ENCODE data around the gene TRPC4. TPM values are rescaled to one million over a fixed set of nuclear protein-coding genes. Genes with fewer than 3 reads are reported as not detected.

TRPC4 gene
- 0.10 and 0.26 TPM in 2 replicates for total RNA-seq (2014; rRNA removed; shearing (Covaris generic))
- 0.09 TPM in 2 replicates for polyA plus RNA-seq (2015; cell fraction: cytosol; rRNA removed)
- polyA plus RNA-seq (2015; cell fraction: nucleus; rRNA removed), result 0.02 and 0.24 TPM in 2 replicates

DNA sequence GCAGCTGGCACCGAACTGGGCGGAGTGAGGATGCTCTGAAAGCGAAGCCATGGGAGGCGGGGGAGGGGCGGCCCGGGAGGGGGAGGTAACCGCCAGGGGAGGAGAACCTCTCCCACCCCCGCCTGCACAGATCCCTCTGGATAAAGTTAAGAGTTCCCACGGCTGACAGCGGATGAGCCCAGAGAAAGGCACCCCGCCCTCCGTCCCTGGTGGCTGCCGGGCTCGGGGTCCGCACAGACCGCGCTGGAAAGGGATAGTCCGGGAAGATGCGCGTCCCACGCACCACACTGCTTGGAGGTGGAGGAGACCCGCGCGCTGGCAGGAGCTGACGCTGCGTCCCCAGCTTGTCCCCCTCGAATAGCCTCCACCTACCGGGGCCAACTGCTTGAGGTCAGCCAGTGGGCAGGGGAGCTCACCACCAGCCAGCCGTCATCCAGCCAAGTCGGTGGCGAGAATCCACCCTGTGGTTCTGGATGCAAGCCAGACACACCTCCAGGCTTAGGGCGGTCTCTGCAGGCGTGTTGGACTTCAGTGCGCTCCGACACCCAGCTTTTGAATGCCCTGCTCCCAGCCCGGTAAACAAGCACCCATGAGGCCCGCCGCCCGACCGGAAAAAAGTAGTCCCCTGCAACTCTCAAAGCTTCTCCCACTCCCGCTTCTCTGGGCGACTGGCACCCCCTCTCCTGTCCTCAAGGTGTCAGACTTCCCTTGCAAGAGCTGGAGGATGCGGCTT lies at the start of gene TRPC4:
Gene TRPC4, minus strand, starts transcription at position 17 of the 733 bp plus-strand sequence. CDS start 86,439 bp downstream, outside the sequence.
- peak; percentile 62 for DNase-seq (ENCODE audit: low read depth)

DNA sequence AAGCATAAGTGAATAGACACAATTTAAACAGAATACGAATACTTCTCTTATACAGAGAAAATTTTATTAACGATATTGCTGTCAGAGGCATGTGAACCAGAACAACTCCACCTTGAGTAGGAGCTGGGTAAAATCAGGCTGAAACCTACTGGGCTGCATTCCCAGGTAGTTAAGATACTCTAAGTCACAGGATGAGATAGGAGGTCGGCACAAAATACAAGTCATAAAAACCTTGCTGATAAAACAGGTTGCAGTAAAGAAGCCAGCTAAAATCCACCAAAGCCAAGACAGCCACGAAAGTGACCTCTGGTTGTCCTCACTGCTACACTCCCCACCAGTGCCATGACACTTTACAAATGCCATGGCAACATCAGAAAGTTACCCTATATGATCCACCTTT lies 49.2 kb upstream of the TRPC4 start:
- DNase-seq (ENCODE audit: low read depth), result no peak

DNA sequence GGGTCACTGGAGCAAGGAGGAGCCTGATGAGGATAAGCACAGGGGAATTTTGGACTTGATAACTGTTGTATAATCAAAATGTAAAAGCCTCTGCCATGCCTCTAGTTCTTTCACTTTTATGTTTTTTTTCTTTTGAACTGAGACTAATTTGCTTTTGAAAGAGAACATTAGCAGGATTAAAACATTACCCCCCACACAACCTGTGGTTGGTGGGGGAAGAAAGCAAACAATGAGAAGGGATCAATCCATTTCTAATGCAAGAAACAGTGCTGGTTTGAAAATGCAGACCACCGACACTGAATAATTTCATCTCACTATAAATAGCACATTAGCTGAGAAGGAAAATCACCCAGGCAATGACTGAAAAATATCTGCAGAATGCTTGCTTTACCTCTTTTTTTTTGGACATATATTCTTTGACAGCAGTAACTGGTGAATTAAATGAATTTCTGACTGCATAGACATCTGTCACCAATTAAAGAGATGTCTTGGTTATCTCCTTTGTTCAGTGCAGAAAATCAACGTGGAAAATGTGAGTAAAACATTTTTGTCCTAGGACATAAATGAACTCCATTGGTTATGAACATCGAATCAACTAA lies 48.6 kb upstream of the TRPC4 start:
- no peak for DNase-seq (ENCODE audit: low read depth)

DNA sequence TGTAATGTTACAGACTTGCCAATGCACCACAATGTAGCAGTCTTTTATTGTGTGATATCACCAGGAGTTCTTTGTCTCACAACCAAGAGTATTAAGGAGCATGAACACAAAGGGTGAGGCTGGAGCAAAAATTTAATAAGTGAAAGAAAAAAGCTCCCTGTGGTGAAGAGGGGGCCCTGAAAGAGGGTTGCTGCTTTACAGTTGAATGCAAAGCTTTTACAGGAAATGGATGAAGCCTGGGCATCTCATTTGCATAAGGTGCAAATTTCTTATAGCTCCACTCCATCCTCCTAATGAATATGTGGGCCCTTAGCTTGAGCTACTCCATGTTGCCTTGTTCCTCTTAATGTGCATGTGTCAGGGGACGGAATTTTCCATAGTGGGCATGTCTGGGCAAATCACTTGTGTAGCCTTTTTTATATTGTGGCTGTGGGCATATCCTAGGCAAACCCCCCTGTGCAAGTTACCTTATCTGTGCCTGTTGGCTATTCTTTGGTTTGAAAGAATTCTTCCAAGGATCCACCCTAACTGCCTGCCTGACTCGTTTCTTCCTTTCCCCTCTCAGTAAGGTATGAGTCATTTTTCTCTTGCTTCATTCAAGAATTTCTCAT lies 45.3 kb upstream of the TRPC4 start:
- peak; percentile 66 for DNase-seq (ENCODE audit: low read depth)

DNA sequence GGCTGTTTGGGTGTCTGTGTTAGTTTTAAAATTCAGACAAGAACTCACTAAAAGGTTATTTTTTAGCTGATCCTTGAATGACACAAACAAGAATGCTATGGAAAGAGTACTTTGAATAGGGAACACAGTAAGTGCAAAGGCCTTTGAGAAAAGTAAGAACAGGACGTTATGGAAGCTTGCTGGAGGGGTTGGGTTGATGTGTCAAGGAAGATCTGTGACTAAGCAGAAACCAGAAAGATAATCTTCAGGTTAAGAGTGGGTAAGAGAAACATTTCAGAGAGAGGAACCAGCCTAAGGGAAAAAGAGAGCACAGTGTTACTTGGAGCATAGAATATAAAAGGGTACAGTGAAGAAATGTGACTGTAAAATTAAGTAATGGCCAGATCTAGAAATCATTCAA lies 41.2 kb upstream of the TRPC4 start:
- DNase-seq (ENCODE audit: low read depth), result no peak

DNA sequence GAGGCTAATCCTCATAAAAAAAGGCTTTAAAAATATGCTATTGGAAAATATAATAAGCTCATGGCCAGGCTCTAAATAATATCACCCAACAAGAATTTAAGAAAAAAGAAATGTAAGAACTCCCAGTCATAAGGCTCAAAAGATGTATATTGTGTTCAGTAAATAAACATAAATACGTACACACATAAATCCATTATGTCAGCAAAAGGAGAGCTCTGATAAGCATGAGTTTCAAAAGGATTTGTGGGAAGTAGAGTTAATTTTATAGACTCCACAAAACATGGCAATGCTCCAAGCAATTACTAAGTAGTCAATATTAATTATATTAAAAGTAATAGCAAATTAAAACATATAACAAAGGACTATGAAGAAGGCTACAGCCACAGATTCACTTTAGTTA lies 37.3 kb upstream of the TRPC4 start:
- no peak for DNase-seq (ENCODE audit: low read depth)

DNA sequence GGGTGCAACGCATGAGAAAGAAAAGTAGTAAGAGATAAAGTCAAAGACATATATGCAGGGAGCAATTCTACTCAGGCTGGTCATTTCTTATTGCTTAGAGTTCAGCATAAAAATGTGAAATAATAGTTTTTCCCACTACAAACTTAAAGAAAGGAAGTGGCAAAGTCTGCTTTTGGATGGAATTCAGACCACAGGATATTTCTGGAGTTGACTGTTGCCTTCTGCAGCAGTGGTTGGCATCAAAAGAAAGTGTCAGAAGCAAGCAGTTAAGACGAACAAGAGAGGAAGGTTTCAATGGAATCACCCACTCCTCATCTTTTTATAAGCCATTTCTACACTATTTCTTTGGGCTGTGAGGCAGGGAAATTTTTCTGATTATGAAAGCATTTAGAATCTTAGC lies 36.2 kb upstream of the TRPC4 start:
- DNase-seq (ENCODE audit: low read depth), result peak; percentile 59

DNA sequence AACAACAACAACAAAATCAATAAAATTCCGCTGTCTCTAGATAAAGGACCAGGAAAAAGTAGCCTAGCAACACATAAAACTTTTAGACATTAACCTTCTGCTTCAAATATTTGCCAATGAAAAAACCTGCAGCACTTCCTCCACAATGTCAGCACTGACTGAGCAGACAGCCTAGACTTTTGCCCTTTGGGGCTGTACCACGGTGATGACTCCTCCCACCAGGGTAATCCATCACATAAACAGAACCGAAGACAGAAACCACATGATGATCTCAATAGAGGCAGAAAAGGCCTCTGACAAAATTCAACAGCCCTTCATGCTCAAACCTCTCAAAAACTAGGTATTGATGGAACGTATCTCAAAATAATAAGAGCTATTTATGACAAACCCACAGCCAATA lies 30.2 kb upstream of the TRPC4 start:
- no peak for DNase-seq (ENCODE audit: low read depth)

DNA sequence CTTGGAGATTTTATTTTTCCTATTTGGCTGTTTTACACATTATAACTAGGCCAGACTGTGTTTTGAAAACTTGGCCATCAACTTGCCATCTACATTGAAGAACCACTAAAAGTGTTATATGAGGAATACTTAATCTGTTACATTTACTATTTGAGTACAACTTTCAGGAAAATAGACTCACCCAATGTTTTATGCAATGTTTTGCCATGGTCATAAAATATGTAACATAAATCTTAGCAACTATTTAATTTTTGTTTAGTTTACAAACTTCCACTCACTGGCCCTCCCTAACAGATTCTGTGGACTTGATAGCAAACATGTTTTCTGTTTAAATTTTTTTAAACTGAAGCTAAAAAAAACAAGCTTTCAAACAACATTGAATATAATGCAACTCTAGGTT lies 23.7 kb upstream of the TRPC4 start:
- no peak for DNase-seq (ENCODE audit: low read depth)

DNA sequence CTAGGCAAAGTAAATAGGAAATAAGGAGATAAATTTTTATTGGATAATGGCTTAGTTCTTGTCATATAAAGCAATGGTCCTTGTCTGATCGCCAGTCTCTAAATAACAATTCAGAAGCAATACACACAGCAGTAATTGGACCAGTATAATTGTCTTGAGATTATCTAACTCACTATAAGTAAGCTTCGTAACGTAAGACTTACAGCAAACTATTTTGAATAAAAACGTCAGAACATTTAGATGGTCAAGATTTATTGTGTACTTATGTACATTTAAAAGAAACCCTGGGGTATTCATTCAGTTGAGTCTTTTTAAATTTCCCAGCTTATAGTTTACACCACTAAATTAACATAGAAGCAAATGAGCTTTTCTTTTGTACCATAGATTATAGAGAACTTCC lies 20.2 kb upstream of the TRPC4 start:
- no peak for DNase-seq (ENCODE audit: low read depth)

DNA sequence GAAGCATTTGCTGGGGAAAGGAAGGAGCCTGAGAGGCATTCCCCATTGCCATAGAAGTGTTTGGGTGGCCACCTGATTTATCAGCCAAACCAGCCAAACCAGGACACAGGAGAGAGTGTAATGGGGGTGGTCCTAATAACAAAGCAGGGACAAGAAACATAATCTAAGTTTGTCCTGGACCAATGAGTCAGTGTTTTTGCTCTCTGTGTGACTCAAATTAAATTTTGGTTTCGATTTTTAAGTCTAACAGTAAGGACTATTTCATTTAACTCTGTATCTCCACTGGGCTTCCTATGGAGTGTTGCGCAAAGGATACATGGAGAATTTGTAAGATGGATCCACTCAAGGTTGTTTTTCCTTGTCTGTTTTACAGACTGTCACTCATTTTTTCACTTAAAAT lies 19.5 kb upstream of the TRPC4 start:
- DNase-seq (ENCODE audit: low read depth), result peak; percentile 48

DNA sequence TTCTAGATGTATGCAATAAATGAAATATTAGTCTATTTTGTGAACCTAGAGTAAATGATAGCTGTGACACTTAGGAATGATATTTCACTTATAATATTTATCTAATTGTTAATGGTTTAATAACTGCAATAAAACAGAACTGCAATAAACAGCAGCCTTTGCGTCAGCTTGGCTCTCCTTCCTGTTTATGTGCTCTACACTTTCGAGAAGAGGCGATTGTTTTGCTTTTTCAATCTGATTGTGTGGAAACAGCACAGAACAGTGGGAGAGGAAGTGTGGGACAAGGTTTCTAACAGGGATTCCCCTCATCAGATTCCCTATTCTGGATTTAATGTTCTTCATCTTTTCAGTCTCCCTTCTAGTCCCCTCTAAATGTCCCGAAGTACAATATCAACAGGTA lies 17.3 kb upstream of the TRPC4 start:
- no peak for DNase-seq (ENCODE audit: low read depth)

DNA sequence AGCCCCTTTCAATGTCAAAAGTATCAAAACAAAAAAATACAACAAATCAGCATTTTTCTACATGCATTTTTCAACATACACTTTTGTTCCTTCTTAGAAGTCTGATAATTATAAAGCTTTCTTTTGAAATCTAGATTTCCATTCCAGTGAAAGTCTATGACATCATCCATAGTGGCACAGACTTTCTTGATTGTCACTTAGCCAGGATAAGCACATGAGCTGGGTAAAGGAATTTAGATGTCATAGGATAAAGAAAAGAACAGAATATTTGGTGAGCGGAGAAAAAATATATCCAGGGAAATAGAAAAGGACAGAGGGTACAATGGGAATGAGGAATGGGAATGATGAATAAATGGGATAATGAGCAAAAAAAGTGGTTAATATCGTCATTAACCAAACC lies 15.1 kb upstream of the TRPC4 start:
- DNase-seq (ENCODE audit: low read depth), result no peak

DNA sequence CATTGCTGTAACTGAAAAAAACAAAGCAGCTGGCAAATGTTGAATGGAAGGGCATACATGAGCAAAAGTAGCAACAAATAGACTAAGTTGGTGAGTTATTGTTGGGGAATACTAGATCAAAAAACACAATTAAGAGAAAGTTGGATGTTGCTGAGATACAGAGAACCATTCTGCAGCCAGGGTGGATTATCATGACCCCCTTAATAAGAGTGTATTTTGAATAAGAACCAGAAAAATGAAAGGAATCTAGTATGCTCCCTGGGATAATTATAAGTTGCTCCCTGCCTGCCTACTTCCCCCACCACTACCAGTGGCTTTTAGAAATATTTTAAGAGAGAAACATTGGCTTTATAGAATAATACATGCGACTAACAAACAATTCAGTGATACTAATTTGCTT lies 14.5 kb upstream of the TRPC4 start:
- no peak for DNase-seq (ENCODE audit: low read depth)

DNA sequence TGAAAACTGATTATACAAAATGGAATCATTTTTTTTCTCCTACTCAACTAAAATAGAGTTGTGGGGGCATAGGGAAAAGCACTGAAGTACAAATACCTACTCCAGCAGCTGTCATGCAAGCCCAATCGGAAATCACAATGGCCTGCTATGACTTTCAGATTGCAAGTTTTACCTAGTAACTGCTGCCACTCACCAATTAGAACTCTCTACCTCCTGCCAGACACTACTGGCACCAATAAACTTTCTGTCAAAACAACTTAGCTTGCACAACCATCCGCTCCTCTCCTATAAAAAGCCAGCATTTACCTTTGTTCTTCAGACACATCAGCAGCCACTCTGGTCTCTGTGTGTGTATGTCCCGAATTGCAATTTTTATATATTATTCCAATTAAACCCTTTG lies 9.3 kb upstream of the TRPC4 start:
- DNase-seq (ENCODE audit: low read depth), result no peak

DNA sequence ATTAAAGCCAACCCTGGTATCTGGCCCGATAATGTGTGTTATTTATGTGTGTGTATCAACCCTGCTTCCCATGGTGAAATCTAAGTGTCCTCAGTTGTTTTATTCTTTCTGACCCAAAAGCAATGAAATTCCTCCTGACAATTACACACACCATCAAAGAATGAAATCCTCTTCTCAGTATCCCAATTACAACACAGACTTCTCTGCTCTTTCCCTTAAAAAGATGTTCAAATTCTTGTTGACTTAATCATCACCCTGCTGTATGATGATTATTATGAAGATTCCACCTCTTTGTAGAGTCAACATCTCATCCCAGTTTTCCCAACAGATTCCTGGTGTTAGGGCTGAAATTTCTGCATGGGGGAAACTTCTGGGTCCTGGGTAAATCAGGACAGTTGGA lies 8.9 kb upstream of the TRPC4 start:
- DNase-seq (ENCODE audit: low read depth), result peak; percentile 22

DNA sequence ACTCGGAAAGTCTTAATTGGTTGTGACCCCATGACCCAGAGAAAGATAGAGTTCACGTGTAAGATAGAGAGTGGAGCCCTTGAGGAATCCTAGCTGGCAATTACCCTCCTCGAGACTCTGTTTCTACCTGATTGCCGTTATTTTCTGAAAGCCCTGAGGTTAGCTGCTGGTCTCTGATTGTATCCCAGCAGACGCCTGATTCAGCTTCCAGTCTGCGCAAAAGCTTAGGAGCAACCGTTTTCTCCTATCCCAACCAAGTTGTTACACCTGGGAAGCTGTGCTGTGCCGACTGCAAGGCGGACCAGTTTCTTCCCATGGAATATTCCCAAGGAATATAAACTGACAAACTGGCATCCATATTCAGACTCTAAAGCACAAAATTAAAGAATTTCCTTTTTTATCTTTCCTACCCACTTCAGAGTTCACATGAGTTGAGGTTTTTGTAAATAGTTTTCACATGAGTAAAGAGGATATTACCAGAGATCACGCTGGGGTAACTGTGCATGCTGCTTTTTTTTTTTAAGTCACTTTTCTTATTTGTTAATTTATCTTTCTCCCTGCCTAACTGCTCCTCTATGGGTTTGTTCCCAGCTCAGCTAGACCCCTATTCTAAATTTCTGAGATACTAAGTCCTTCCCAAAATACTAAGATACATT lies 1.5 kb upstream of the TRPC4 start:
- peak; percentile 74 for DNase-seq (ENCODE audit: low read depth)

DNA sequence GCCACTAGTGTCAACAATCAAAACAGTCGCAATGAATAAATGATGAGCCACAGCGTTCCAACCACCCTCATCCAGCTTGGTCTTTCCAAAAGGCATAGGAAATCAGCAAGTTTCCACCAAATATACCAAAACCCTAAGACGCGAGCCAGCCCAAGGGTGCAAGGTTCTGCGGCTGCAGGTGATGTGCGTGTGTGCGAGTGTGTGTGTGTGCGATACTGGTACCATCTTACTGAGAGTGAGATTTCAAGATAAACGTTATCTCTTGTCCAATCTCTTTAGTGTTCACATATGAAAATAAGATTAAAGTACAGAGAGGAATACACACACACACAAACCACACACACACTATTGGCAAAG lies 895 bp upstream of the TRPC4 start:
- no peak for DNase-seq (ENCODE audit: low read depth)

DNA sequence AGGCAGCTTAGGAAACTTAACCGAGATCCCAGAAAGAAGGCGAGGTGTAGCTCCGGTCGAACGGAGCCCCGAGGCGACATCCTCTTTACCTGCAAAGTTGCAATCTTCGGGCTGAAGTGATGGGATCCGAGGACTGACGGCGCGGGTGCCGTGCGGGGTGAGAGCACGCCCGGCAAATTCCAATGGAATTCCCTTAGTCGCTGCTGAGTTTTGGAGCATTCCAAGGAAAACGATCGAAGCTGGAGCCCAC lies 141 bp downstream of the TRPC4 start:
- no peak for DNase-seq (ENCODE audit: low read depth)

DNA sequence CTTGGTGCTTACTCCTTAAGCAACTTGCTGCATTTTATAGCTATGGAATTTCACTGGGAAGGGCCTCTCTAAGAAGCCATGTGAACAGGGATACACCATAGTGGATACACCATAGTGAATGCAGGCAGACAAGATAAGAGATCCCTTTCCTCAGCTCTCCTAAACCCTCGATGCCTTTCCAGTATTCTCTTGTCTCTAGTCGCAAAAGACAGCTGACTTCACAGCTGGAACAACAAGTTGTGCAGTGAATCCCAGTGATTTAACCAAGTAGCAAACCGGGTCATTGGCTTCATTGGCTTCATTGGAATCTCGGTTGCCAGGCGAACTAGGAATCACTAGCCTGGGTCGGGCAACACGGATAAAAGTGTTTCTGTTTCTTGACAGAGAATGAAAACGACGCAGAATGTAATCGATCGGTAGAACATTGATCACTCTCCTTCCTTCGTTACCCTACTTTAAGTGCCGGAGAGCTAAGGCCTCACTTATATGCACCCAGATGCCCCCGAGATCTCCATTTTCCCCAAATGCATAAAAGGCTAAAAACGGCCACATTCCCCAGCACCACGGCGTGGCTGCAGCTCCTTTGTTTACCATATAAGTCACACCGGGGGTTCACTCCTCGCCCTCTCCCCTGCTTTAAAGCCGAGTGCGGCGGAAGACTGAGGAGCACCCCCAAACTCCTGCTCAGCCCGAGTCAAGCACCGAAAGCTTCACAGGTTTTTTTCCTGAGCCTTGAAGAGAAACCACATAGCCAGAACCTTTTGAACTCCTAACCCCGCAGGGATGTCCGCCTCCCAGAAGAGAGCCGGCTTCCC lies 674 bp downstream of the TRPC4 start:
- no peak for DNase-seq (ENCODE audit: low read depth)

DNA sequence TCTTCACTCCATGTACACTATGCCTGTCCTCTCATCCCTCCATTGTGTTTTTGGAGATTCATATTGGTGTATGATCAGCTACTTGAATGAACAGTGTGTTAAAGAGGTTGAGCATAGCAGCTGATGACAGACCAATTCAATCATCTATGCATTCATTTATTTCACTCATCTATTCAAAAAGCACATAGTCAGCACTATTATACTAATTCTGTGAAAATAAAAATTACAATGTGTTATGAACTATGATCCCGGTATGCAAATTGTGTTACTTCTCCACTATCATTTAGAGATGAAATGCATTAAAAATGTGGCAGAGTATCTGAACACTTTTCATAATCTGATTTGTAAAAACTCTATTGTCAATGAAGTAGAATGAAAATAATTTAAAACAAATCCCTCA lies 5.9 kb downstream of the TRPC4 start:
- no peak for DNase-seq (ENCODE audit: low read depth)

DNA sequence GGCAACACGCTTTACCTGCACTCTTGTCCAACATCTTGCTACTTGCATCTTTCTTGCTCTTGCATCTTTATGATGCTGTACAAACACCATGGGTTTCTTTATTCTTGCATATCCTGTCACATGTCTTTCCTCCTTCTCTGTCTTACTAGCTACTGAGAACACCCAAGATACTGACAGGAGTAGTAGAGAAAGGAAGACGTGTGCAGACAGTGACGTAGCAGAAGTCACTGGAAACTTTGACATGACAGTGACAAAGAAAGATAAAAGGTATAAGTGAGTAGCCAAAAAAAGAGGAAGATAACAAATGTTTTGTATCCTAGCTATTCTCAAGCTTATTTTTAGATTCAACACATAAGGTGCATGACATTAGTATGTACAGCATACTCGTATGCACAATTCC lies 34.2 kb downstream of the TRPC4 start:
- no peak for DNase-seq (ENCODE audit: low read depth)
